Measurements from ENCODE around the gene DGLUCY.
A peak's percentile ranks its signal among the peaks of the same experiment; 100 is the strongest.
"Not testable (repeated sequence)": the region's sequence is repeated elsewhere in the genome, so short reads cannot be mapped to it uniquely, and the experiment has no call there.

Gene DGLUCY

DNA sequence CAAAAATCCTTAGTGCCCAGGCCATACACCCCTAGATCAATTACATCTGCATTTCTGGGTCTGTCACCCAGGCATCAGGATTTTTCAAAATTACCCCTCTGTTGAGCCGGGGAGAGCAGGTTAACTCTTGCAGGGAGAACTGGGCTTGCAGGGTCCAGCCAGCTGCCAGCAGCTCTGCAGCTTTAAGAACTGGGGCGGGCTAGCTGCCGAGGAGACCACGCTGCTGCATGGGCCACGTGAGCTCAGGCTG, at the start of gene DGLUCY:
Gene DGLUCY, plus strand, starts transcription at position 245 of the 250 bp plus-strand sequence. CDS start 46,222 bp downstream, outside the sequence.
- no peak for DNase-seq

- DNase-seq, result no peak
These were observed 48.6 kb upstream of the DGLUCY start for GRCh38 chr14:91065266-91065665.

- no peak for DNase-seq
These were observed 46.7 kb upstream of the DGLUCY start for GRCh38 chr14:91067186-91067585.

DNA sequence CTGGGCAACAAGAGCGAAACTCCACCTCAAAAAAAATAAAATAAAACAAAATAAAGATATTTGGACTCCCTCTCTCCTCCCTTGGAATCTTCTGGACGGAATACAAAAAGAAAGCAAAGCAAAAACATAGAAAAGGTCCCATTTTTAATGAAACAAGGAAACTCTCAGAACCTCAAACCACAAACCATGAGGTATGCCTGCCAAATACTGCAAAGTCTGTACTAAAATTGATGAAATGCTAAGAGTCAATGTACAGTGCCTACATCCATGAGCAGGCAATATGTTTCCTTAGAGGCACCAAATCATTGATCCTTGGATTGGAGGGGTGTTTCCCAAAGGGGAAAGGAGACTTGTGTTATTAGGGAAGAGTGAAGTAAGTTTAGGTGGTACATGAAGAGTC, 45.2 kb upstream of the DGLUCY start:
- DNase-seq, result no peak

GRCh38 chr14:91070572-91070971, 43.3 kb upstream of the DGLUCY start:
- no peak for DNase-seq

DNA sequence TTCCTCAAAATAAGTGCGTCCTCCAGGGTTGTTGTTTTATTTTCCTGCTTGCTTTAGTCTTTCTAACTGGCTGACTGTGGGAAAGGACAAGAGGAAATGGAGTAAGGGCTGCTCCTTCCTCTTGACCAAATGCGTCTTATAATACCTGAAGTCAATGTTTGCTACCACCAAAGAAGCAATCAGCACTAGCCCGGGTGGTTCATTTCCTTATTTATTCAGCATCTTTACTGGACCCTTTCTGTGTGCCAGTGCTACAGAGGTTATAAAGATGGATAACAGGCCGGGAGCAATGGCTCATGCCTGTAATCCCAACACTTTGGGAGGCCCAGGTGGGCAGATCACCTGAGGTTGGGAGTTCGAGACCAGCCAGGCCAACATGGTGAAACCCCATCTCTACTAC, 38.3 kb upstream of the DGLUCY start:
- DNase-seq, result no peak

- no peak for DNase-seq
These were observed 35.7 kb upstream of the DGLUCY start for GRCh38 chr14:91078095-91078737.

DNA sequence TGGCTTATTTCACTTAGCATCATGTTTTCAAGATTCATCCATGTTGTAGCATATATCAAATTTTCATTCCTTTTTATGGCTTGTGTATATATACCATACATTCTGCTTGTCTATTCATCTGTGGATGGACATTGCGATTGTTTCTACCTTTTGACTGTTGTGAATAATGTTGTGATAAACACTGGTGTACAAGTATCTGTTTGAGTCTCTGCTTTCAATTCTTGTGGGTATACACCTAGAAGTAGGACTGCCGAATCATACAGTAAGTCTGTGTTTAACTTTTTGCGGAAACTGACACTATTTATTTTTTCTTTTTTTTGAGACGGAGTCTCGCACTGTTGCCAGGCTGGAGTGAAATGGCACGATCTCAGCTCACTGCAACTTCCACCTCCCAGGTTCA, 33.8 kb upstream of the DGLUCY start:
- DNase-seq, result no peak

GRCh38 chr14:91082282-91082681, 31.6 kb upstream of the DGLUCY start:
- DNase-seq, result no peak

DNA sequence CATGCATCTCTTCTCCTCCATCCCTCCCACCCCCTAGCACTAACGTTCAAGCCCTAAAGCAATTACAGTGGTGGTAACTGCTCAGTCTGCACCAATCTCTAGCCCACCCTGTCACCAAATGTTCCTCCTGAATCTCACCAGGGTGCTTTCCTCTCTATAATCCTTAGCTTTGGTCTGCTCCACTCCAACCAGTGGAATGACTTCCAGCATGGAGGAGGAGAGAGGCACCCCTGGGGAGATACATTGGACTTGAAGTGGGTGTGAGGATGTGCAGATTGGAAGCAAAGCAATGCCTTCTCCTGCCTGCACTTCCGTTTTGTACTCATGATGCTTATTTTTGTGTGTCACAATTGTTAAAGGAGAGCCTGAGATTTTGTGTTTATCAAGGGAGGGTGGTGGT, 29.4 kb upstream of the DGLUCY start:
- no peak for DNase-seq

GRCh38 chr14:91087470-91087869, 26.4 kb upstream of the DGLUCY start:
- DNase-seq, result not testable (repeated sequence)

DNA sequence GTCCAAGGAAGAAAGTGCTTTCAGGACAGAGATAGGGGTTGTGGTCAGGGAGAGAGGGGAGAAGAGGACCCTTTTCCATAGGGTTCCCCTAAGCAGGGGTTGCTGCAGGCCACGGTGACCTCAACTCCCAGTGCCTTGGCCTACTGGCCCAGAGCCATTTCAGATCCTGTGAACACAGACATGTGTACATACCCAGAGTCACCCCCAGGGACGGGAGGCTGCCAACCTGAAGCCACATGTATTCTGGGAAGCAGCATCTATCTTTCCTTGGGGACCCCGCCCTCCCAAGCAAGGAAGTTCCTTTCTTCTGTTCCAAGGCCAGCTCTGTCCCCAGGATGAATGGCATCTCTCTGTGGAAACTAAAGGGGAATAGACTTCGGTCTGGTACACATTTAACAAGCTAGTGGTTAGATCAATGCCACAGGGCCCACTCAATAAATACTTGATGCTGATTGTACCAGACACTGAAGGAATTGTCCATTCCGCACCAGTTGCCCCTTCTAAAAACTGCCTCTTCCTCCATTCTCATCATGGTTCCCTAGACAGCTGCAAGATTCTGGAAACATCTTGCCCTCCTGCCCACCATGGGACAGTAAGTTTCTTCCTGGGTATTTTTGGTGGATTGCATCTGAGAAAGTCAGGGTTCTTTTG, 25.2 kb upstream of the DGLUCY start:
- DNase-seq, result peak; percentile 84

- DNase-seq, result no peak
These were observed 23.8 kb upstream of the DGLUCY start for GRCh38 chr14:91089958-91090535.

GRCh38 chr14:91090743-91091142, 23.1 kb upstream of the DGLUCY start:
- DNase-seq, result no peak

GRCh38 chr14:91092073-91092472, 21.8 kb upstream of the DGLUCY start:
- DNase-seq, result no peak

DNA sequence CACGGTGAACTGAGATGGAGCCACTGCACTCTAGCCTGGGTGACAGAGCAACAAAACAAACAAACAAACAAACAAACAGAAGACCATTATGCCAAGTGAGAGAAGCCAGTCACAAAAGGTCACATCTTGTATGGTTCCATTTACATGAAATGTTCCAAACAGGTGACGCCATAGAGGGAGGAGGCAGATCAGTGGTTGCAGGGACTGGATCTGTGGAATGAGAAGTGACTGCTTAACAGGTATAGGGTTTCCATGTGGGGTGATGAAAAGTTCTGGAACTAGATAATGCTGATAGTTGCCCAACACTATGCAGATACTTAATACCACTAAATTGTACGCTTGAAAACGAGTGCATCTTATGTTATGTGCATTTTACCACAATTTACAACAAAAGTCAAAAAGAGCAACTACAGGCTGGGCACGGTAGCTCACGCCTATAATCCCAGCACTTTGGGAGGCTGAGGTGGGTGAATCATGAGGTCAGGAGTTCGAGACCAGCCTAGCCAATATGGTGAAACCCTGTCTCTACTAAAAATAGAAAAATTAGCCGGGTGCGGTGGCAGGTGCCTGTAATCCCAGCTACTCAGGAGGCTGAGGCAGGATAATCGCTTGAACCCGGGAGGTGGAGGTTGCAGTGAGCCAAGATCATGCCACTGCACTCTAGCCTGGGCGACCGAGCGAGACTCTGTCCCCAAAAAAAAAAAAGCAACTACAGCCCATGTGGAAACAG, 20.0 kb upstream of the DGLUCY start:
- not testable (repeated sequence) for DNase-seq

DNA sequence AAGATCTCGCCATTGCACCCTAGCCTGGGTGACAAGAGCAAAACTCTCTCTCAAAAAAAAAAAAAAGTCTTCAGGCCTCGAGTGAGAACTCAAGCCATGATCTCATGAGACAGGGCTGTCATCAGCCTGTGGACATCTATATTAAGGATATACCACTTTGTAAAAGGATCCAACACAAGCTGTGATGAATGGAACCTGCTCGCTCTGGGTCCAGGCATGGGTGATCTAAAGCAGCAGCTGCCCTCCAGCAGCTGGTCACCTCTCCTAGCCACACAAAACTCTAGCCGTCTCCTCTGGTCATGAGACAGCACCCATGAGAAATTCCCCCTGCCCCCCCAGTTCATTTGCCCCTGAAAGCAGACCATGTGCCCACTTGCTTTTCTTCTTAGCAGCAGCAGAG, 19.1 kb upstream of the DGLUCY start:
- no peak for DNase-seq

DNA sequence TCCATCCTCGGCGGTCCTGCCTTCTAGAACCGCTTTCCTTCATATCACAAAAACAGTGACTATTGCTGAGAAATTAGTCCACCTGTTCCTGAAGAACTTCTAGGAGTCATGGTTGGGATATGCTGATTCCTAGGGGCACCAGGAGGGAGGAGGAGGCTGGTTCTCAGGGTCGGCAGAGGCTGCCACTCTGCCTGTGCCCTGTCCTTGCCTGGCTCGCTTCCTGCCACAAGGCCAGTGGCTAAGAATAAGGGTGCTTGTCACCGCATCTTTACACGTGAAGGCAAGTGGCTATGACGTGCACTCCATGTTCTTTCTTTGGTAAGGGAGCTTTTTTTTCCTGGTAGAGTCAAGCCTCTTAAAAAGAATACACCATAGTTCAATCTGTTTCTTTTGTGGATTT, 18.7 kb upstream of the DGLUCY start:
- no peak for DNase-seq

- DNase-seq, result not testable (repeated sequence)
These were observed 16.2 kb upstream of the DGLUCY start for GRCh38 chr14:91097657-91098056.

- DNase-seq, result no peak
These were observed 15.3 kb upstream of the DGLUCY start for GRCh38 chr14:91098591-91098990.

- no peak for DNase-seq
These were observed 13.8 kb upstream of the DGLUCY start for GRCh38 chr14:91100102-91100501.

DNA sequence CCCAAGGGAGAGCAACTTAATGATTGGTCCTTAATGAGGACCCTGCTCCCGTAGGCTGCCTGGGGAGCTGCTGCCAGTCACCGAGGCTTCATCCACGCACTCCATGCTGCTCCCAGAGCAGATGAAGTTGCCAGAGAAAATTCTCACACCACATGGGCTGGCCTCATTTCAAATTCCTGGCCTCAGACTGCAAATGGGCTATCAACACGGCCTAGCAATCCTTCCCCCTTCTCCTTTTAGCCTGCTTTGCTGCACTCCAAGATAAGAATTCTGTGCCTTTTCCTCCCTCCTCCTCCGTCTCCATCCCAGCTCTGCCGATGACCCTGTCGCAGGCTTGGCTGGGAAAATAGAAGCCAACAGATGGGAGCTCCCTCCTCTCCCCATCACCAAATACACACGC, 10.8 kb upstream of the DGLUCY start:
- DNase-seq, result no peak

- no peak for DNase-seq
These were observed 4.8 kb upstream of the DGLUCY start for GRCh38 chr14:91108941-91109611.

GRCh38 chr14:91111443-91111842, 2.4 kb upstream of the DGLUCY start:
- no peak for DNase-seq

Measured in retina (tissue), 1 donor.